Measurements from ENCODE around the gene GDF10.

GRCh38 chr10:47259466-47259865, 40.5 kb upstream of the GDF10 start:
- TF ChIP-seq, protein P1, sequence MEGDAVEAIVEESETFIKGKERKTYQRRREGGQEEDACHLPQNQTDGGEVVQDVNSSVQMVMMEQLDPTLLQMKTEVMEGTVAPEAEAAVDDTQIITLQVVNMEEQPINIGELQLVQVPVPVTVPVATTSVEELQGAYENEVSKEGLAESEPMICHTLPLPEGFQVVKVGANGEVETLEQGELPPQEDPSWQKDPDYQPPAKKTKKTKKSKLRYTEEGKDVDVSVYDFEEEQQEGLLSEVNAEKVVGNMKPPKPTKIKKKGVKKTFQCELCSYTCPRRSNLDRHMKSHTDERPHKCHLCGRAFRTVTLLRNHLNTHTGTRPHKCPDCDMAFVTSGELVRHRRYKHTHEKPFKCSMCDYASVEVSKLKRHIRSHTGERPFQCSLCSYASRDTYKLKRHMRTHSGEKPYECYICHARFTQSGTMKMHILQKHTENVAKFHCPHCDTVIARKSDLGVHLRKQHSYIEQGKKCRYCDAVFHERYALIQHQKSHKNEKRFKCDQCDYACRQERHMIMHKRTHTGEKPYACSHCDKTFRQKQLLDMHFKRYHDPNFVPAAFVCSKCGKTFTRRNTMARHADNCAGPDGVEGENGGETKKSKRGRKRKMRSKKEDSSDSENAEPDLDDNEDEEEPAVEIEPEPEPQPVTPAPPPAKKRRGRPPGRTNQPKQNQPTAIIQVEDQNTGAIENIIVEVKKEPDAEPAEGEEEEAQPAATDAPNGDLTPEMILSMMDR (IDR thresholded peaks at IDR 0.05) = no peak
- TF ChIP-seq POLR2A (IDR thresholded peaks at IDR 0.05) = no peak

Data from testis (tissue), 2 donors.